ENCODE measurements around the gene DMD.
"Not testable (repeated sequence)": the region's sequence is repeated elsewhere in the genome, so short reads cannot be mapped to it uniquely, and the experiment has no call there.

DMD gene

GRCh38 chrX:31934842-31935370 lies 1276.4 kb downstream of the DMD start:
- no peak for DNase-seq

- no peak for DNase-seq
Observed at GRCh38 chrX:31934015-31934414, 1277.3 kb downstream of the DMD start.

GRCh38 chrX:31932769-31933168 lies 1278.6 kb downstream of the DMD start:
- DNase-seq, result no peak

GRCh38 chrX:31932320-31932719 lies 1279.0 kb downstream of the DMD start:
- not testable (repeated sequence) for DNase-seq

- no peak for DNase-seq
Observed at GRCh38 chrX:31931225-31931624, 1280.1 kb downstream of the DMD start.

GRCh38 chrX:31929366-31929765 lies 1282.0 kb downstream of the DMD start:
- no peak for DNase-seq

GRCh38 chrX:31921236-31921635 lies 1290.1 kb downstream of the DMD start:
- no peak for DNase-seq

GRCh38 chrX:31909850-31910572 lies 1301.3 kb downstream of the DMD start:
- DNase-seq, result no peak

- DNase-seq, result no peak
Observed at GRCh38 chrX:31894152-31894551, 1317.2 kb downstream of the DMD start.

- DNase-seq, result no peak
Observed at GRCh38 chrX:31893525-31893924, 1317.8 kb downstream of the DMD start.

- DNase-seq, result no peak
Observed at GRCh38 chrX:31889088-31889487, 1322.3 kb downstream of the DMD start.

- no peak for DNase-seq
Observed at GRCh38 chrX:31884535-31884934, 1326.8 kb downstream of the DMD start.

GRCh38 chrX:31872007-31872406 lies 1339.3 kb downstream of the DMD start:
- no peak for DNase-seq

GRCh38 chrX:31870267-31870666 lies 1341.1 kb downstream of the DMD start:
- DNase-seq, result no peak

- DNase-seq, result no peak
Observed at GRCh38 chrX:31860686-31861085, 1350.7 kb downstream of the DMD start.

GRCh38 chrX:31858915-31859314 lies 1352.4 kb downstream of the DMD start:
- no peak for DNase-seq

GRCh38 chrX:31854716-31855115 lies 1356.6 kb downstream of the DMD start:
- DNase-seq, result no peak

GRCh38 chrX:31851761-31852160 lies 1359.6 kb downstream of the DMD start:
- no peak for DNase-seq

GRCh38 chrX:31847773-31848172 lies 1363.6 kb downstream of the DMD start:
- no peak for DNase-seq

GRCh38 chrX:31845003-31845402 lies 1366.3 kb downstream of the DMD start:
- DNase-seq, result no peak

- no peak for DNase-seq
Observed at GRCh38 chrX:31838617-31839016, 1372.7 kb downstream of the DMD start.

- DNase-seq, result no peak
Observed at GRCh38 chrX:31837445-31838049, 1373.8 kb downstream of the DMD start.

GRCh38 chrX:31836479-31836878 lies 1374.9 kb downstream of the DMD start:
- DNase-seq, result no peak

- DNase-seq, result no peak
Observed at GRCh38 chrX:31832263-31832662, 1379.1 kb downstream of the DMD start.

Data from NK-92 treated with Interleukin-12 subunit alpha and Interleukin-12 subunit beta, amount 100 ng/mL, for 24 hours (cell line).